Calu3 (cell line): Measurements from ENCODE around the gene TM4SF18. TPM values are rescaled to one million over a fixed set of nuclear protein-coding genes. Genes with fewer than 3 reads are reported as not detected.

Source experiments
- BruUV-seq: library from RNA; stranded (reverse); fragments of 400-500 nt; replicated peaks from 2 replicates; lab custom pipeline; 2021; lab: Mats Ljungman, UMichigan
- CTCF ChIA-PET: fragments of 300-600 bp; sonication (Branson Sonifier 250); formaldehyde crosslinking; loops from one replicate; lab custom pipeline; 2022; ENCODE audit warnings: antibody characterized with exemption; lab: Charles Lee
- DNase-seq: peaks from one replicate; pipeline ENCODE4 v3.0.0; 2022
- H3K27ac Mint-ChIP-seq: one replicate; pipeline ENCODE4 v1.8.0; 2022; ENCODE audit warnings: mixed read lengths; ENCODE audit not compliant: unreplicated experiment
- H3K27me3 Mint-ChIP-seq: one replicate; pipeline ENCODE4 v1.8.0; 2022; ENCODE audit warnings: mixed read lengths; ENCODE audit not compliant: unreplicated experiment
- H3K36me3 Mint-ChIP-seq: one replicate; pipeline ENCODE4 v1.8.0; 2022; ENCODE audit warnings: mild to moderate bottlenecking, moderate library complexity, mixed read lengths; ENCODE audit not compliant: insufficient read depth, unreplicated experiment
- H3K4me1 Mint-ChIP-seq: one replicate; pipeline ENCODE4 v1.8.0; 2022; ENCODE audit warnings: mild to moderate bottlenecking, low read depth, mixed read lengths; ENCODE audit not compliant: unreplicated experiment
- H3K4me3 Mint-ChIP-seq: one replicate; pipeline ENCODE4 v1.8.0; 2022; ENCODE audit warnings: mild to moderate bottlenecking, low read depth, moderate library complexity, mixed read lengths; ENCODE audit not compliant: unreplicated experiment
- H3K9me3 Mint-ChIP-seq: one replicate; pipeline ENCODE4 v1.8.0; 2022; ENCODE audit warnings: low read depth, mixed read lengths; ENCODE audit not compliant: unreplicated experiment
- intact Hi-C: fragments of 100-400 bp; cut with micrococcal nuclease; formaldehyde crosslinking; loops from one replicate; pipeline ENCODE4 v1.10.0; 2022; ENCODE audit not compliant: unreplicated experiment
- total RNA-seq: library from RNA; stranded (reverse); gene quantifications from 2 replicates; pipeline ENCODE4 v1.2.3, GENCODE V29; 2022
- TF ChIP-seq, protein P1 (sequence below): fragments of 200-600 bp; IDR thresholded peaks from one replicate; pipeline ENCODE4 v1.8.0; 2022; ENCODE audit warnings: antibody characterized with exemption; ENCODE audit not compliant: unreplicated experiment

The TM4SF18 gene
- total RNA-seq, 1 experiment from 2014 or later, result 0.21 TPM

- no TSS peak for BruUV-seq
Measured at GRCh38 chr3:149317072-149317471, 16.4 kb downstream of the TM4SF18 start.

GRCh38 chr3:149316437-149316836 lies 17.0 kb downstream of the TM4SF18 start:
- intact Hi-C loops, result no loop called here
- BruUV-seq, result no TSS peak
- Mint-ChIP-seq H3K4me3 (no peak overlapping the region), H3K4me1 (peaks cover 59% of the 10 kb centered on the region), H3K36me3 (no peaks in the 10 kb centered on the region), H3K27ac (peak overlapping the region; percentile 91), H3K27me3 (no peaks in the 10 kb centered on the region), H3K9me3 (no peaks in the 10 kb centered on the region)
- DNase-seq, result no peak
- TF ChIP-seq, protein P1, sequence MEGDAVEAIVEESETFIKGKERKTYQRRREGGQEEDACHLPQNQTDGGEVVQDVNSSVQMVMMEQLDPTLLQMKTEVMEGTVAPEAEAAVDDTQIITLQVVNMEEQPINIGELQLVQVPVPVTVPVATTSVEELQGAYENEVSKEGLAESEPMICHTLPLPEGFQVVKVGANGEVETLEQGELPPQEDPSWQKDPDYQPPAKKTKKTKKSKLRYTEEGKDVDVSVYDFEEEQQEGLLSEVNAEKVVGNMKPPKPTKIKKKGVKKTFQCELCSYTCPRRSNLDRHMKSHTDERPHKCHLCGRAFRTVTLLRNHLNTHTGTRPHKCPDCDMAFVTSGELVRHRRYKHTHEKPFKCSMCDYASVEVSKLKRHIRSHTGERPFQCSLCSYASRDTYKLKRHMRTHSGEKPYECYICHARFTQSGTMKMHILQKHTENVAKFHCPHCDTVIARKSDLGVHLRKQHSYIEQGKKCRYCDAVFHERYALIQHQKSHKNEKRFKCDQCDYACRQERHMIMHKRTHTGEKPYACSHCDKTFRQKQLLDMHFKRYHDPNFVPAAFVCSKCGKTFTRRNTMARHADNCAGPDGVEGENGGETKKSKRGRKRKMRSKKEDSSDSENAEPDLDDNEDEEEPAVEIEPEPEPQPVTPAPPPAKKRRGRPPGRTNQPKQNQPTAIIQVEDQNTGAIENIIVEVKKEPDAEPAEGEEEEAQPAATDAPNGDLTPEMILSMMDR, result no peak
- CTCF ChIA-PET, result interaction anchor here (0.7 to 1.4 kb wide), 4 partner anchors 11 to 216 kb away, joined by 3 to 7 read pairs (median 3); no protein-coding TSS in a partner anchor

More at GRCh38 chr3:149317072-149317471, 16.4 kb downstream of the TM4SF18 start:
- Mint-ChIP-seq H3K36me3 (no peaks in the 10 kb centered on the region), H3K27ac (peak overlapping the region; percentile 27), H3K27me3 (no peaks in the 10 kb centered on the region), H3K4me1 (peaks cover 53% of the 10 kb centered on the region), H3K9me3 (no peaks in the 10 kb centered on the region), H3K4me3 (no peak overlapping the region)
- CTCF ChIA-PET, result interaction anchor here (0.7 to 1.4 kb wide), 3 partner anchors 10 to 217 kb away, joined by 3 to 7 read pairs (median 3); no protein-coding TSS in a partner anchor
- DNase-seq, result no peak
- TF ChIP-seq, protein P1, result no peak
- intact Hi-C loops, result no loop called here

GRCh38 chr3:149315694-149316093 lies 17.7 kb downstream of the TM4SF18 start:
- Mint-ChIP-seq H3K4me1 (peaks cover 67% of the 10 kb centered on the region), H3K4me3 (peak overlapping the region; percentile 16), H3K27ac (peak overlapping the region; percentile 91), H3K27me3 (no peaks in the 10 kb centered on the region), H3K36me3 (no peaks in the 10 kb centered on the region), H3K9me3 (no peaks in the 10 kb centered on the region)
- BruUV-seq, result no TSS peak
- intact Hi-C loops, result loop anchor here (1.0 to 2.0 kb wide), 2 partner anchors 15 to 19 kb away; no protein-coding TSS in a partner anchor
- DNase-seq, result no peak
- TF ChIP-seq, protein P1, result no peak
- CTCF ChIA-PET, result interaction anchor here (0.7 to 1.9 kb wide), 5 partner anchors 9 to 15 kb away, joined by 3 to 7 read pairs (median 3); no protein-coding TSS in a partner anchor

DNA sequence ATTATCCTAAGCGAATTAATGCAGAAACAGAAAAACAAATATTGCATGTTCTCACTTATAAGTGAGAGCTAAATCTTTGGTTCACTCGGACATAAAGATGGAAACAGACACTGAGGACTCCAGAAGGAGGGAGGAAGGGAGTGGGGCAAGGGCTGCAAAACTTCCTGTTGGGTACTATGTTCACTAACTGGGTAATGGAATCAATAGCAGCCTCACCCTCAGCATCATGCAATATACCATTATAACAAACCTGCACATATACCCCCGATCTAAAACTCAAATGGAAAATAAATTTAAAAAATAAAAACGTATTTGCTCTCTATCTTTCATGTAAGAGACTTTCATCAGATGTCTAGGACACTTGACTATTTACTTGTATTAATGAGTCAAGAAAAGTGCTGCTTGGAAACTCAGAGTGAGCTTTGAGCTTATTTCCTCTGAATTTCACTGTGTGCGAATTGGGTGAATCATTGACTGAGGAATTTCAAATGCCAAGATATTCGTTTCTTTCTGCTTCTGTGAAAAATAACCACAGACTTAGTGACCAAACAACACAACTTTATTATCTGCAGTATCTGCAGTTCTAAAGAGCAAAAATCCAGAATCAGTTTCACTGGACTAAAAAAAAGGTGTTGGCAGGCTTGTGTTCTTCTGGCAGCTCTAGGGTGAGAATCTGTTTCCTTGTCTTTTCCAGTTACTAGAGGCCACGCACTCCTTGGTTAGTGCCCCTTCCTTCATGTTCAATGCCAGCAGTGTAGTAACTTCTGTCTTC lies 18.4 kb downstream of the TM4SF18 start:
- Mint-ChIP-seq H3K4me1 (peaks cover 74% of the 10 kb centered on the region), H3K4me3 (peak overlapping the region; percentile 16), H3K27me3 (no peaks in the 10 kb centered on the region), H3K9me3 (peaks cover 2% of the 10 kb centered on the region), H3K36me3 (no peaks in the 10 kb centered on the region), H3K27ac (peak overlapping the region; percentile 91)
- DNase-seq, result no peak
- intact Hi-C loops, result loop anchor here (1.0 to 2.0 kb wide), 2 partner anchors 15 to 20 kb away; no protein-coding TSS in a partner anchor
- CTCF ChIA-PET, result interaction anchor here (0.9 to 1.9 kb wide), 4 partner anchors 8 to 15 kb away, joined by 3 to 7 read pairs (median 4); no protein-coding TSS in a partner anchor
- TF ChIP-seq, protein P1, result no peak
- no TSS peak for BruUV-seq
